Liver (tissue), 9 donors: ENCODE data around the gene XKR8. TPM values are rescaled to one million over a fixed set of nuclear protein-coding genes. Genes with fewer than 3 reads are reported as not detected.

Experiments used
- DNase-seq: peaks from one replicate; pipeline ENCODE4 v3.0.0-alpha.2; 2017; ENCODE audit warnings: low spot score
- H3K27ac ChIP-seq, 2 donors: one replicate each; pipeline ENCODE4 v1.7.0; 2013; ENCODE audit warnings: inconsistent platforms in 2 of 2, low read length in 2 of 2, control low read depth in 1 of 2, low read depth in 1 of 2, mild to moderate bottlenecking in 1 of 2
- H3K27me3 ChIP-seq, 4 donors: one replicate each; pipeline versions ENCODE4 v1.6.1 to v1.7.0; 2013; ENCODE audit warnings: low read length in 3 of 4, inconsistent platforms in 1 of 4, mild to moderate bottlenecking in 1 of 4, moderate library complexity in 1 of 4; ENCODE audit not compliant: control insufficient read depth in 4 of 4, insufficient read depth in 4 of 4
- H3K36me3 ChIP-seq, 4 donors: one replicate each; pipeline versions ENCODE4 v1.6.1 to v1.7.0; 2013; ENCODE audit warnings: low read length in 3 of 4, mild to moderate bottlenecking in 3 of 4, low read depth in 1 of 4, moderate library complexity in 1 of 4; ENCODE audit not compliant: control insufficient read depth in 4 of 4, insufficient read depth in 3 of 4
- H3K4me1 ChIP-seq, 4 donors: one replicate each; pipeline versions ENCODE4 v1.6.1 to v1.7.0; 2013; ENCODE audit warnings: low read length in 3 of 4, mild to moderate bottlenecking in 3 of 4, moderate library complexity in 1 of 4; ENCODE audit not compliant: control insufficient read depth in 4 of 4, insufficient read depth in 4 of 4
- H3K4me3 ChIP-seq, 3 donors: one replicate each; pipeline versions ENCODE4 v1.6.1 to v1.7.0; 2013; ENCODE audit warnings: low read length in 3 of 3, control low read depth in 1 of 3, low read depth in 1 of 3, mild to moderate bottlenecking in 1 of 3
- H3K9ac ChIP-seq, 2 donors: one replicate each; pipeline ENCODE4 v1.7.0; 2013; ENCODE audit warnings: low read length in 2 of 2, mild to moderate bottlenecking in 2 of 2, moderate library complexity in 2 of 2, control low read depth in 1 of 2, low read depth in 1 of 2
- H3K9me3 ChIP-seq, 4 donors: one replicate each; pipeline versions ENCODE4 v1.6.1 to v1.7.0; 2013; ENCODE audit warnings: low read length in 3 of 4; ENCODE audit not compliant: control insufficient read depth in 4 of 4
- FOXA2 ChIP-seq: IDR thresholded peaks from 2 replicates; pipeline ENCODE4 v1.6.1; 2016; ENCODE audit warnings: antibody characterized with exemption
- JUND ChIP-seq, 2 donors: IDR thresholded peaks; 2 replicates each; pipeline ENCODE4 v1.6.1; 2016; ENCODE audit warnings: antibody characterized with exemption in 2 of 2
- NR2F2 ChIP-seq: IDR thresholded peaks from 2 replicates; pipeline ENCODE4 v1.6.1; 2016; ENCODE audit warnings: antibody characterized with exemption
- RXRA ChIP-seq, 2 donors: IDR thresholded peaks; 2 replicates each; pipeline ENCODE4 v1.6.1; 2017 to 2018; ENCODE audit warnings: antibody characterized with exemption in 2 of 2, mild to moderate bottlenecking in 1 of 2
- SP1 ChIP-seq: IDR thresholded peaks from 2 replicates; pipeline ENCODE4 v1.6.1; 2018; ENCODE audit warnings: antibody characterized with exemption, mild to moderate bottlenecking
- TAF1 ChIP-seq: conservative IDR thresholded peaks from 2 replicates; pipeline ENCODE4 v1.6.1; 2016; ENCODE audit warnings: antibody characterized with exemption, mild to moderate bottlenecking
- YY1 ChIP-seq: IDR thresholded peaks from 2 replicates; pipeline ENCODE4 v1.6.1; 2016; ENCODE audit warnings: antibody characterized with exemption, mild to moderate bottlenecking
- WGBS: extraction: QIAGEN DNeasy Blood & Tissue Kit; methylation state at CpG from one replicate; pipeline ENCODE4 v1.1.7; 2013; 5-methylcytosine and 5-hydroxymethylcytosine counted together
- polyA plus RNA-seq, 2 donors: library from polyadenylated mRNA; stranded (reverse) in 1 of 2; unstranded in 1 of 2; fragments of 200-250 nt in 1 of 2; fragments of >200 nt in 1 of 2; fragmentation: Nextera tagmentation in 1 of 2; extraction: Ambion mirVana in 1 of 2; gene quantifications; one replicate each; pipeline versions ENCODE4 v1.2.1 to v1.2.3, GENCODE V29; 2013 to 2015
- total RNA-seq, 2 donors: library from RNA; depleted of rRNA; stranded (reverse); fragments of >200 nt; gene quantifications; one replicate each; pipeline ENCODE4 v1.2.3, GENCODE V29; 2014
- TF ChIP-seq, protein P1 (sequence below): fragments of 150-350 bp; IDR thresholded peaks from 2 replicates; pipeline ENCODE4 v1.5.1; 2017; ENCODE audit warnings: improper control_type of control experiment, low read depth, low read length; ENCODE audit not compliant: missing input control
- TF ChIP-seq, protein P2 (sequence below): IDR thresholded peaks from 2 replicates; pipeline ENCODE4 v1.6.1; 2016; ENCODE audit warnings: antibody characterized with exemption, mild to moderate bottlenecking
- donor health status: healthy.
- donor health status: healthy.
- donor health status: healthy.
- donor health status: healthy.
- donor health status: healthy.

Gene XKR8
- total and polyA plus RNA-seq, 4 donors, result 4.9 to 8.1 (median 6.2) TPM

DNA sequence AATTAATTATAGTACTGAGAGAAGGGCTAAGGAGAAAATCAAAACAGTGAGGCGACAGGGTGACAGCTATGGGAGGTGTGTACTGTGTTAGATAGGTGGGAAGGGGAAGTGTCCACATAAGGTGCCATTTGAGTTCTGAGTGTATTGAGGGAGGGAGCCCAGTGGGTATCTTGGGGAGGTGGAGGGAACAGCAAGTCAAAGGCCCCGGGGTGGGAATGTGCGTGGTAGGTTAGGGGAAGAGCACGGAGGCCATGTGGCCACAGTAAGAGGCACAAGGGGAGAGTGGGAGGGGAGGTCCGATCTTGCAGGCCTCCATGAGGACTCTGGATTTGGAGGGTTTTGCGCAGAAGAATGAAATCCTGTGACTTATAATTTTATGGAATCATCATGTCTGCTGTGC is 3.0 kb upstream of the XKR8 start:
- Histone ChIP-seq H3K9ac (no peak overlapping the region), H3K9me3 (no peaks in the 10 kb centered on the region), H3K36me3 (no peaks in the 10 kb centered on the region), H3K4me1 (peaks cover 11 to 42% (median 31%) of the 10 kb centered on the region in 4 donors), H3K27ac (no peak overlapping the region), H3K27me3 (no peaks in the 10 kb centered on the region), H3K4me3 (no peak overlapping the region)
- DNase-seq, result no peak
- 88% methylated on average over 6 of the region's 6 CpGs for WGBS
- no peak for TF ChIP-seq NR2F2
- TF ChIP-seq SP1, result no peak
- TF ChIP-seq, protein P1, sequence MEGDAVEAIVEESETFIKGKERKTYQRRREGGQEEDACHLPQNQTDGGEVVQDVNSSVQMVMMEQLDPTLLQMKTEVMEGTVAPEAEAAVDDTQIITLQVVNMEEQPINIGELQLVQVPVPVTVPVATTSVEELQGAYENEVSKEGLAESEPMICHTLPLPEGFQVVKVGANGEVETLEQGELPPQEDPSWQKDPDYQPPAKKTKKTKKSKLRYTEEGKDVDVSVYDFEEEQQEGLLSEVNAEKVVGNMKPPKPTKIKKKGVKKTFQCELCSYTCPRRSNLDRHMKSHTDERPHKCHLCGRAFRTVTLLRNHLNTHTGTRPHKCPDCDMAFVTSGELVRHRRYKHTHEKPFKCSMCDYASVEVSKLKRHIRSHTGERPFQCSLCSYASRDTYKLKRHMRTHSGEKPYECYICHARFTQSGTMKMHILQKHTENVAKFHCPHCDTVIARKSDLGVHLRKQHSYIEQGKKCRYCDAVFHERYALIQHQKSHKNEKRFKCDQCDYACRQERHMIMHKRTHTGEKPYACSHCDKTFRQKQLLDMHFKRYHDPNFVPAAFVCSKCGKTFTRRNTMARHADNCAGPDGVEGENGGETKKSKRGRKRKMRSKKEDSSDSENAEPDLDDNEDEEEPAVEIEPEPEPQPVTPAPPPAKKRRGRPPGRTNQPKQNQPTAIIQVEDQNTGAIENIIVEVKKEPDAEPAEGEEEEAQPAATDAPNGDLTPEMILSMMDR, result no peak
- TF ChIP-seq FOXA2, result no peak

DNA sequence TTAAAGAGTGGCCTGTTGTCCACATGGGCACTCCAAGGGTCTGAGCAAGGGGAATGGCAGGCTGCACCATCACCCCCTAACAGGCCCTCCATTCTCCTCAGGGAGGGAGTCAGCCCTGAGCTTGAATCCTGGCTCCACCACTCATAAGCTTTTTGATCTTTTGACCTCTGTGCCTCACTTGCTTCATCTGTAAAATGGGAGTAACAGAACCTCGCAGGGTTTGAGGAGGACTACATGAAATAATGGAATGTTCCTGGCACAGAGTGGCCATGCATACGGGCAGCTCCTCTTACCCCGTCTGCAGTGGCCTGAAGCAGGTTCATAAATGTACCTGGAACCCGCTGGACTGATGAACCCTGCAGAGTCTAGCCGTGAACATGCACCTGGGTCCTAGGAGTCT is 2.1 kb upstream of the XKR8 start:
- Histone ChIP-seq H3K36me3 (no peaks in the 10 kb centered on the region), H3K9me3 (no peaks in the 10 kb centered on the region), H3K27ac (no peak overlapping the region), H3K4me1 (peaks cover 11 to 34% (median 23%) of the 10 kb centered on the region in 4 donors), H3K27me3 (no peaks in the 10 kb centered on the region), H3K9ac (no peak overlapping the region), H3K4me3 (no peak overlapping the region)
- TF ChIP-seq TAF1 (no peak), RXRA (IDR thresholded peaks at IDR 0.05) (no peak), JUND (IDR thresholded peaks at IDR 0.05) (no peak)
- TF ChIP-seq, protein P2, sequence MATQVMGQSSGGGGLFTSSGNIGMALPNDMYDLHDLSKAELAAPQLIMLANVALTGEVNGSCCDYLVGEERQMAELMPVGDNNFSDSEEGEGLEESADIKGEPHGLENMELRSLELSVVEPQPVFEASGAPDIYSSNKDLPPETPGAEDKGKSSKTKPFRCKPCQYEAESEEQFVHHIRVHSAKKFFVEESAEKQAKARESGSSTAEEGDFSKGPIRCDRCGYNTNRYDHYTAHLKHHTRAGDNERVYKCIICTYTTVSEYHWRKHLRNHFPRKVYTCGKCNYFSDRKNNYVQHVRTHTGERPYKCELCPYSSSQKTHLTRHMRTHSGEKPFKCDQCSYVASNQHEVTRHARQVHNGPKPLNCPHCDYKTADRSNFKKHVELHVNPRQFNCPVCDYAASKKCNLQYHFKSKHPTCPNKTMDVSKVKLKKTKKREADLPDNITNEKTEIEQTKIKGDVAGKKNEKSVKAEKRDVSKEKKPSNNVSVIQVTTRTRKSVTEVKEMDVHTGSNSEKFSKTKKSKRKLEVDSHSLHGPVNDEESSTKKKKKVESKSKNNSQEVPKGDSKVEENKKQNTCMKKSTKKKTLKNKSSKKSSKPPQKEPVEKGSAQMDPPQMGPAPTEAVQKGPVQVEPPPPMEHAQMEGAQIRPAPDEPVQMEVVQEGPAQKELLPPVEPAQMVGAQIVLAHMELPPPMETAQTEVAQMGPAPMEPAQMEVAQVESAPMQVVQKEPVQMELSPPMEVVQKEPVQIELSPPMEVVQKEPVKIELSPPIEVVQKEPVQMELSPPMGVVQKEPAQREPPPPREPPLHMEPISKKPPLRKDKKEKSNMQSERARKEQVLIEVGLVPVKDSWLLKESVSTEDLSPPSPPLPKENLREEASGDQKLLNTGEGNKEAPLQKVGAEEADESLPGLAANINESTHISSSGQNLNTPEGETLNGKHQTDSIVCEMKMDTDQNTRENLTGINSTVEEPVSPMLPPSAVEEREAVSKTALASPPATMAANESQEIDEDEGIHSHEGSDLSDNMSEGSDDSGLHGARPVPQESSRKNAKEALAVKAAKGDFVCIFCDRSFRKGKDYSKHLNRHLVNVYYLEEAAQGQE, result no peak
- DNase-seq, result no peak
- 79% methylated on average over 5 of the region's 5 CpGs for WGBS

DNA sequence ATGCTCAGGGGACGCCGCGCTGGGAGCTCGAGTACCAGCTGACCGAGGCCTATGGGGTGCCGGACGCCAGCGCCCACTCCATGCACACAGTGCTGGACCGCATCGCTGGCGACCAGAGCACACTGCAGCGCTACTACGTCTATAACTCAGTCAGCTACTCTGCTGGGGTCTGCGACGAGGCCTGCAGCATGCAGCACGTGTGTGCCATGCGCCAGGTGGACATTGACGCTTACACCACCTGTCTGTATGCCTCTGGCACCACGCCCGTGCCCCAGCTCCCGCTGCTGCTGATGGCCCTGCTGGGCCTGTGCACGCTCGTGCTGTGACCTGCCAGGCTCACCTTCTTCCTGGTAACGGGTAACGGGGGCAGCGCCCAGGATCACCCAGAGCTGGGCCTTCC is 1.3 kb upstream of the XKR8 start:
- H3K36me3 ChIP-seq, result peaks cover 0 to 2% (median 0%) of the 10 kb centered on the region in 4 donors
- 95% methylated on average over 26 of the region's 26 CpGs for WGBS
- DNase-seq, result no peak

More for the DNA sequence above, 1.3 kb upstream of the XKR8 start:
- TF ChIP-seq YY1 (no peak), SP1 (no peak)
- H3K4me1 ChIP-seq, result peaks cover 11 to 26% (median 14%) of the 10 kb centered on the region in 4 donors
- H3K27ac ChIP-seq, result no peak overlapping the region
- H3K9me3 ChIP-seq, result no peaks in the 10 kb centered on the region
- H3K4me3 ChIP-seq, result no peak overlapping the region
- H3K9ac ChIP-seq, result no peak overlapping the region
- no peaks in the 10 kb centered on the region for H3K27me3 ChIP-seq
